Measurements from ENCODE around the gene ENHO. TPM values are rescaled to one million over a fixed set of nuclear protein-coding genes. Genes with fewer than 3 reads are reported as not detected.

The ENHO gene
- total and polyA plus RNA-seq, 9 donors, result 0.22 to 0.87 (median 0.33) TPM; not detected in 2

GRCh38 chr9:34520505-34521385 lies 2.0 kb downstream of the ENHO start:
- 91 to 93% (median 92%) methylated on average over 6 of the region's 6 CpGs for WGBS, 3 donors
- Histone ChIP-seq H3K27me3 (no peaks in the 10 kb centered on the region), H3K4me1 (ENCODE audit: insufficient read depth) (peaks cover 5% of the 10 kb centered on the region), H3K4me3 (no peak overlapping the region), H3K27ac (no peak overlapping the region), H3K36me3 (no peaks in the 10 kb centered on the region), H3K9me3 (no peaks in the 10 kb centered on the region)
- no peak for DNase-seq
- intact Hi-C loops (cut with DNase I), result no loop called here
- no peak for TF ChIP-seq CTCF (IDR thresholded peaks at IDR 0.05)
- no peak for TF ChIP-seq POLR2A (IDR thresholded peaks at IDR 0.05)
- TF ChIP-seq EP300 (IDR thresholded peaks at IDR 0.05), result no peak

- Histone ChIP-seq H3K27ac (no peak overlapping the region), H3K4me1 (ENCODE audit: insufficient read depth) (peaks cover 5% of the 10 kb centered on the region), H3K9me3 (no peaks in the 10 kb centered on the region), H3K27me3 (no peaks in the 10 kb centered on the region), H3K36me3 (no peaks in the 10 kb centered on the region), H3K4me3 (no peak overlapping the region)
- TF ChIP-seq EP300 (IDR thresholded peaks at IDR 0.05) (no peak), CTCF (IDR thresholded peaks at IDR 0.05) (no peak), POLR2A (IDR thresholded peaks at IDR 0.05) (no peak)
- intact Hi-C loops (cut with DNase I), result no loop called here
- no peak for DNase-seq
- WGBS, 3 donors, result 83 to 92% (median 87%) methylated on average over 6 of the region's 6 CpGs
Measured at GRCh38 chr9:34520096-34520495, 2.7 kb downstream of the ENHO start.

GRCh38 chr9:34519321-34520020 lies 3.3 kb downstream of the ENHO start:
- Histone ChIP-seq H3K27ac (no peak overlapping the region), H3K36me3 (no peaks in the 10 kb centered on the region), H3K4me1 (ENCODE audit: insufficient read depth) (peaks cover 5% of the 10 kb centered on the region), H3K4me3 (no peak overlapping the region), H3K27me3 (no peaks in the 10 kb centered on the region), H3K9me3 (no peaks in the 10 kb centered on the region)
- no peak for TF ChIP-seq CTCF (IDR thresholded peaks at IDR 0.05)
- no peak for TF ChIP-seq POLR2A (IDR thresholded peaks at IDR 0.05)
- TF ChIP-seq EP300 (IDR thresholded peaks at IDR 0.05), result no peak
- 85 to 95% (median 85%) methylated on average over 2 of the region's 2 CpGs for WGBS, 3 donors
- intact Hi-C loops (cut with DNase I), result no loop called here
- no peak for DNase-seq

- no peak overlapping the region for H3K27ac ChIP-seq
- no peaks in the 10 kb centered on the region for H3K36me3 ChIP-seq
- peaks cover 5% of the 10 kb centered on the region for H3K4me1 ChIP-seq (ENCODE audit: insufficient read depth)
- WGBS, 3 donors, result 84 to 97% (median 90%) methylated on average over 2 of the region's 2 CpGs
- H3K27me3 ChIP-seq, result no peaks in the 10 kb centered on the region
- TF ChIP-seq CTCF (IDR thresholded peaks at IDR 0.05) (no peak), POLR2A (IDR thresholded peaks at IDR 0.05) (no peak), EP300 (IDR thresholded peaks at IDR 0.05) (no peak)
- intact Hi-C loops (cut with DNase I), result no loop called here
- no peak for DNase-seq
- no peak overlapping the region for H3K4me3 ChIP-seq
- H3K9me3 ChIP-seq, result no peaks in the 10 kb centered on the region
Measured at GRCh38 chr9:34518896-34519295, 3.9 kb downstream of the ENHO start.

Data from ovary (tissue), 9 donors.